ENCODE results near the gene AGAP1.

AGAP1 gene

GRCh38 chr2:235834781-235835180 is 340.9 kb downstream of the AGAP1 start:
- DNase-seq: no peak

GRCh38 chr2:235835810-235836209 is 342.0 kb downstream of the AGAP1 start:
- no peak for DNase-seq

GRCh38 chr2:235836491-235836911 is 342.7 kb downstream of the AGAP1 start:
- no peak for DNase-seq

- DNase-seq: no peak
Measured at GRCh38 chr2:235839226-235839625, 345.4 kb downstream of the AGAP1 start.

- DNase-seq: no peak
Measured at GRCh38 chr2:235839974-235840373, 346.1 kb downstream of the AGAP1 start.

- no peak for DNase-seq
Measured at GRCh38 chr2:235841863-235842262, 348.0 kb downstream of the AGAP1 start.

- DNase-seq: no peak
Measured at GRCh38 chr2:235842941-235843340, 349.1 kb downstream of the AGAP1 start.

- no peak for DNase-seq
Measured at GRCh38 chr2:235843591-235844395, 349.9 kb downstream of the AGAP1 start.

- DNase-seq: no peak
Measured at GRCh38 chr2:235844561-235844960, 350.7 kb downstream of the AGAP1 start.

GRCh38 chr2:235845245-235845644 is 351.4 kb downstream of the AGAP1 start:
- no peak for DNase-seq

GRCh38 chr2:235847576-235847975 is 353.7 kb downstream of the AGAP1 start:
- no peak for DNase-seq

- no peak for DNase-seq
Measured at GRCh38 chr2:235848055-235848454, 354.2 kb downstream of the AGAP1 start.

- no peak for DNase-seq
Measured at GRCh38 chr2:235848946-235849345, 355.1 kb downstream of the AGAP1 start.

- DNase-seq: no peak
Measured at GRCh38 chr2:235849489-235849888, 355.6 kb downstream of the AGAP1 start.

GRCh38 chr2:235850289-235850688 is 356.4 kb downstream of the AGAP1 start:
- no peak for DNase-seq

- no peak for DNase-seq
Measured at GRCh38 chr2:235850771-235851551, 357.1 kb downstream of the AGAP1 start.

GRCh38 chr2:235851828-235852525 is 358.1 kb downstream of the AGAP1 start:
- DNase-seq: no peak

GRCh38 chr2:235852526-235852920 is 358.7 kb downstream of the AGAP1 start:
- no peak for DNase-seq

GRCh38 chr2:235854276-235854675 is 360.4 kb downstream of the AGAP1 start:
- DNase-seq: no peak

- no peak for DNase-seq
Measured at GRCh38 chr2:235855011-235855410, 361.2 kb downstream of the AGAP1 start.

- no peak for DNase-seq
Measured at GRCh38 chr2:235856151-235856854, 362.5 kb downstream of the AGAP1 start.

GRCh38 chr2:235857598-235857997 is 363.8 kb downstream of the AGAP1 start:
- no peak for DNase-seq

GRCh38 chr2:235858881-235859280 is 365.0 kb downstream of the AGAP1 start:
- no peak for DNase-seq
